Mesodermal cell (in vitro differentiated cells): Measurements from ENCODE around the gene KCNH4.

Experiments used
- H3K27ac ChIP-seq: 2 replicates; pipeline ENCODE4 v1.7.0; 2013; ENCODE audit warnings: mild to moderate bottlenecking, low read depth, low read length, moderate library complexity; ENCODE audit not compliant: severe bottlenecking
- H3K36me3 ChIP-seq: 2 replicates; pipeline ENCODE4 v1.7.1; 2013; ENCODE audit warnings: mild to moderate bottlenecking, low read length, moderate library complexity; ENCODE audit not compliant: control insufficient read depth, insufficient read depth
- H3K4me1 ChIP-seq: one replicate; pipeline ENCODE4 v1.7.1; 2013; ENCODE audit warnings: mild to moderate bottlenecking, low read length; ENCODE audit not compliant: insufficient read depth, control insufficient read depth, poor library complexity, severe bottlenecking
- H3K4me3 ChIP-seq: 2 replicates; pipeline ENCODE4 v1.7.0; 2013; ENCODE audit warnings: low read length, control low read depth, mild to moderate bottlenecking; ENCODE audit not compliant: insufficient read depth, poor library complexity, severe bottlenecking; ENCODE audit errors: extremely low read depth
- H3K9me3 ChIP-seq: 2 replicates; pipeline ENCODE4 v1.7.1; 2013; ENCODE audit warnings: mild to moderate bottlenecking, low read length, moderate library complexity; ENCODE audit not compliant: control insufficient read depth
- WGBS, 2 experiments: methylation state at CpG; one replicate each; pipeline ENCODE4 v1.1.5; 2013; ENCODE audit warnings: missing lambda C conversion rate in 2 of 2; ENCODE audit not compliant: insufficient coverage in 2 of 2; 5-methylcytosine and 5-hydroxymethylcytosine counted together

Gene KCNH4

GRCh38 chr17:42116705-42117396, 64.1 kb downstream of the KCNH4 start:
- Histone ChIP-seq H3K4me1 (peaks cover 5% of the 10 kb centered on the region), H3K27ac (no peak overlapping the region), H3K36me3 (peaks cover 37% of the 10 kb centered on the region), H3K9me3 (no peaks in the 10 kb centered on the region), H3K4me3 (no peak overlapping the region)
- WGBS, 2 experiments, result 57 to 59% methylated on average over 17 of the region's 18 CpGs

- no peak overlapping the region for H3K4me3 ChIP-seq
- no peak overlapping the region for H3K27ac ChIP-seq
- 97 to 100% methylated on average over 3 to 4 of the region's 9 CpGs for WGBS, 2 experiments
- H3K9me3 ChIP-seq, result no peaks in the 10 kb centered on the region
- peaks cover 37% of the 10 kb centered on the region for H3K36me3 ChIP-seq
- no peaks in the 10 kb centered on the region for H3K4me1 ChIP-seq
Observed at GRCh38 chr17:42114118-42114517, 66.8 kb downstream of the KCNH4 start.

DNA sequence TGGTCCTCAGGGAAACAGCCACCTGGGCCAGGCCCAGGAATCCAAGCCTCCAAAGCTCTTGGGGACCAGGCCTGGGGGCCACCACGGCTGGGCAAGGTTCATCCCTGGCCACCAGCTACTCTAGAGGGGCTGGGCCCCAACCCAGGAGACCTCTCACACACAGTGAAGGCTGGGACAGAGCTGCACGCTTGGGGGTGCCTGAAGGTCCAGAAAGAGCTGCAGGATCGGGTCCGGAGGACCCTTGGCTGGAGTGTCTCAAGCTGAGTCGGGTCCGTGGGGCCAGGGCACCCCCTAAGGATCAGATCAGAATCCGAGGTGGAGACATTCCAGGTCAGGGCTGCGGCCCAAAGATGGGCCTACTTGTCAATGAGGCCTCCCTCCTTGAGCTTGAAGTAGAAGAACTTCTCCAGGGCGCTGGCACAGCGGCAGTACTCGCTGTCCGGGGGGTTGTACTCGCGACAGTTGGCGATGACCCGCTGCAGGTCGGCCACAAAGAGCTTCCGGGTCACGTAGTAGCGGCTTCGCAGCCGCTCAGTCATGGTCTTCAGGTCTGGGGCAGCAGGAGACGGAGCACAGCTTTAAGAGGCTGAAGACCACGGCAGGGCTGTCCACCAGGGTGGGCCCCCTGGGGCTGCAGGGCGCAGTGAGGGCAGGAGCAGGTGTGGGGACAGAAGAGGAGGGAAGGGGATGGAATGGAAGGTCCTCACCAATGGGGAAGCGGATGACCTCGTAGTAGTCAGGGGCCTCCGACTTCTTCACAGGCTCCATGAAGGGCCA, 67.5 kb downstream of the KCNH4 start:
- no peak overlapping the region for H3K4me3 ChIP-seq
- peaks cover 37% of the 10 kb centered on the region for H3K36me3 ChIP-seq
- no peak overlapping the region for H3K27ac ChIP-seq
- no peaks in the 10 kb centered on the region for H3K4me1 ChIP-seq
- WGBS, 2 experiments, result 95 to 96% methylated on average over 27 to 28 of the region's 28 CpGs
- no peaks in the 10 kb centered on the region for H3K9me3 ChIP-seq

- H3K36me3 ChIP-seq, result peaks cover 30% of the 10 kb centered on the region
- H3K4me1 ChIP-seq, result no peaks in the 10 kb centered on the region
- H3K4me3 ChIP-seq, result no peak within 1 kb of the TSS
- H3K27ac ChIP-seq, result no peak within 1 kb of the TSS
- no peaks in the 10 kb centered on the region for H3K9me3 ChIP-seq
- WGBS, 2 experiments, result 80 to 86% methylated on average over 6 to 7 of the region's 10 CpGs
Observed at GRCh38 chr17:42112552-42113176, 68.3 kb downstream of the KCNH4 start, which contains the start of gene DHX58. Gene DHX58 (minus strand): TSS chr17:42112714. CDS start chr17:42111892, 822 bp downstream.

- H3K36me3 ChIP-seq, result peaks cover 24% of the 10 kb centered on the region
- H3K9me3 ChIP-seq, result no peaks in the 10 kb centered on the region
- WGBS, 2 experiments, result 88 to 95% methylated on average over 8 to 11 of the region's 12 CpGs
- H3K4me1 ChIP-seq, result no peaks in the 10 kb centered on the region
- no peak overlapping the region for H3K4me3 ChIP-seq
- no peak overlapping the region for H3K27ac ChIP-seq
Observed at GRCh38 chr17:42111871-42112551, 68.9 kb downstream of the KCNH4 start.

DNA sequence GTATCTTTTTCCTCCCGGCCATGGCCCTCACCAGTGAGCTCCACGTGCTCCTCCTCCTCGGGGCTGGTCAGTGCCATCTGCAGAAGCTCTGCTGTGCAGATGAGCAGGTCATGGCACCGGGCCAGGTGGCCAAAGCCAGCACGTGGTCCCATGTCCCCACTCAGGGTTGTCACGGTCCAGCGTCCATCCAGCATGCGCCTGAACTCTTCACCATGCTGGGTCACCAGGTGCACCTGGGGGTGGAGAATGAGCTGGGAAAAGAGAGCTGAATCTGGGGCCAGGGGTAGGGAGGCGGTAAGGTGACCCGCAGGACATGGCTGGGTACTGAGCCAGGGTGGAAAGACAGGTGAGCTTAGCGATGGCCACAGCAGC, 69.7 kb downstream of the KCNH4 start:
- H3K9me3 ChIP-seq, result no peaks in the 10 kb centered on the region
- H3K4me1 ChIP-seq, result no peaks in the 10 kb centered on the region
- WGBS, 2 experiments, result 94 to 95% methylated on average over 9 to 11 of the region's 11 CpGs
- H3K4me3 ChIP-seq, result no peak overlapping the region
- peaks cover 21% of the 10 kb centered on the region for H3K36me3 ChIP-seq
- H3K27ac ChIP-seq, result no peak overlapping the region

- Histone ChIP-seq H3K36me3 (peaks cover 14% of the 10 kb centered on the region), H3K4me3 (no peak overlapping the region), H3K4me1 (no peaks in the 10 kb centered on the region), H3K27ac (no peak overlapping the region), H3K9me3 (no peaks in the 10 kb centered on the region)
- WGBS, 2 experiments, result 93 to 95% methylated on average over 13 to 14 of the region's 18 CpGs
Observed at GRCh38 chr17:42110301-42111264, 70.4 kb downstream of the KCNH4 start.

- no peaks in the 10 kb centered on the region for H3K9me3 ChIP-seq
- H3K4me3 ChIP-seq, result no peak overlapping the region
- H3K27ac ChIP-seq, result no peak overlapping the region
- 94 to 95% methylated on average over 9 of the region's 9 CpGs for WGBS, 2 experiments
- peaks cover 8% of the 10 kb centered on the region for H3K36me3 ChIP-seq
- H3K4me1 ChIP-seq, result no peaks in the 10 kb centered on the region
Observed at GRCh38 chr17:42109086-42109485, 71.9 kb downstream of the KCNH4 start.

- Histone ChIP-seq H3K9me3 (no peaks in the 10 kb centered on the region), H3K4me1 (no peaks in the 10 kb centered on the region), H3K4me3 (peak overlapping the region; percentile 27), H3K36me3 (no peaks in the 10 kb centered on the region), H3K27ac (no peak overlapping the region)
- WGBS, 2 experiments, result 33 to 45% methylated on average over 37 to 47 of the region's 51 CpGs
Observed at GRCh38 chr17:42107597-42108576, 73.1 kb downstream of the KCNH4 start.
